ENCODE results near the gene EOLA2. TPM values are rescaled to one million over a fixed set of nuclear protein-coding genes. Genes with fewer than 3 reads are reported as not detected.
A peak's percentile ranks its signal among the peaks of the same experiment; 100 is the strongest.
"Not testable (repeated sequence)": the region's sequence is repeated elsewhere in the genome, so short reads cannot be mapped to it uniquely, and the experiment has no call there.

The EOLA2 gene
- total RNA-seq, 1 donor from 2014 or later: 22.8 TPM

DNA sequence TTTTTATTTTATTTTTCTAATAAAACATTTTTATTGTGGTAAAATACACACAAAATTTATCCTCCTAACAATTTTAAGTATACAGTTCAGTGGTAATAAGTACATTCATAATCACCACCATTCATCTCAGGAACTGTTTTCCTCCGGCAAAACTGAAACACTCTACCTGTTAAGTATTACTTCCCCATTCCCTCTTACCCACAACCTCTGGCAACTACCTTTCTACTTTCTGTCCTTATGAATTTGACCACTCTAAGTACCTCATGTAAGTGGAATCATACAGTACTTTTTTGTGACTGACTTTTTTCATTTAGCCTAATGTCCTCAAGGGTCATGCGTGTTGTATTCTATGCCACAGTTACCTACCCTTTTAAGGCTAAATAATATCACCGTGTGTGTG is 30.0 kb downstream of the EOLA2 start:
- peaks cover 0 to 5% of the 10 kb centered on the region in 2 donors for H3K9me3 ChIP-seq
- no peak overlapping the region for H3K4me3 ChIP-seq
- no peaks in the 10 kb centered on the region for H3K4me1 ChIP-seq
- TF ChIP-seq, protein P1, sequence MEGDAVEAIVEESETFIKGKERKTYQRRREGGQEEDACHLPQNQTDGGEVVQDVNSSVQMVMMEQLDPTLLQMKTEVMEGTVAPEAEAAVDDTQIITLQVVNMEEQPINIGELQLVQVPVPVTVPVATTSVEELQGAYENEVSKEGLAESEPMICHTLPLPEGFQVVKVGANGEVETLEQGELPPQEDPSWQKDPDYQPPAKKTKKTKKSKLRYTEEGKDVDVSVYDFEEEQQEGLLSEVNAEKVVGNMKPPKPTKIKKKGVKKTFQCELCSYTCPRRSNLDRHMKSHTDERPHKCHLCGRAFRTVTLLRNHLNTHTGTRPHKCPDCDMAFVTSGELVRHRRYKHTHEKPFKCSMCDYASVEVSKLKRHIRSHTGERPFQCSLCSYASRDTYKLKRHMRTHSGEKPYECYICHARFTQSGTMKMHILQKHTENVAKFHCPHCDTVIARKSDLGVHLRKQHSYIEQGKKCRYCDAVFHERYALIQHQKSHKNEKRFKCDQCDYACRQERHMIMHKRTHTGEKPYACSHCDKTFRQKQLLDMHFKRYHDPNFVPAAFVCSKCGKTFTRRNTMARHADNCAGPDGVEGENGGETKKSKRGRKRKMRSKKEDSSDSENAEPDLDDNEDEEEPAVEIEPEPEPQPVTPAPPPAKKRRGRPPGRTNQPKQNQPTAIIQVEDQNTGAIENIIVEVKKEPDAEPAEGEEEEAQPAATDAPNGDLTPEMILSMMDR (IDR thresholded peaks at IDR 0.05): no peak
- no peak for DNase-seq (ENCODE audit: low spot score in 2 of 2)
- no peak overlapping the region for H3K27ac ChIP-seq
- H3K27me3 ChIP-seq: no peaks in the 10 kb centered on the region
- intact Hi-C loops (cut with DNase I): no loop called here
- H3K36me3 ChIP-seq: no peaks in the 10 kb centered on the region

- TF ChIP-seq, protein P1 (IDR thresholded peaks at IDR 0.05): peak in 1 of 3 experiments; percentile 8
- intact Hi-C loops (cut with DNase I): no loop called here
- no peak overlapping the region for H3K4me3 ChIP-seq
- H3K27me3 ChIP-seq: no peaks in the 10 kb centered on the region
- H3K4me1 ChIP-seq: no peaks in the 10 kb centered on the region
- no peaks in the 10 kb centered on the region for H3K9me3 ChIP-seq
- DNase-seq (ENCODE audit: low spot score in 2 of 2): no peak
- H3K36me3 ChIP-seq: no peaks in the 10 kb centered on the region
- no peak overlapping the region for H3K27ac ChIP-seq
These were observed 34.2 kb downstream of the EOLA2 start for GRCh38 chrX:149903889-149904748.

- no peaks in the 10 kb centered on the region for H3K9me3 ChIP-seq
- no peak overlapping the region for H3K27ac ChIP-seq
- no peak overlapping the region for H3K4me3 ChIP-seq
- intact Hi-C loops (cut with DNase I): no loop called here
- H3K36me3 ChIP-seq: no peaks in the 10 kb centered on the region
- TF ChIP-seq, protein P1 (IDR thresholded peaks at IDR 0.05): no peak
- no peak for DNase-seq (ENCODE audit: low spot score in 2 of 2)
- no peaks in the 10 kb centered on the region for H3K27me3 ChIP-seq
- H3K4me1 ChIP-seq: no peaks in the 10 kb centered on the region
These were observed 39.7 kb downstream of the EOLA2 start for GRCh38 chrX:149898554-149898953.

GRCh38 chrX:149890828-149891227 is 47.5 kb downstream of the EOLA2 start:
- DNase-seq (ENCODE audit: low spot score in 2 of 2); H3K27ac ChIP-seq; H3K36me3 ChIP-seq; H3K4me1 ChIP-seq; H3K27me3 ChIP-seq; H3K9me3 ChIP-seq; intact Hi-C loops (cut with DNase I); H3K4me3 ChIP-seq: not testable (repeated sequence)

Other genes starting within 250 kb of the EOLA2 start
- gene MAGEA11, start 226.4 kb downstream of the EOLA2 start, total RNA-seq: not detected
- gene HSFX1, start 164.4 kb downstream of the EOLA2 start, total RNA-seq: 21.7 TPM
- gene MAGEA9, start 156.6 kb downstream of the EOLA2 start, total RNA-seq: not detected
- not detected for gene MAGEA8, start 57.3 kb downstream of the EOLA2 start, total RNA-seq
- gene HSFX4, start 8.9 kb downstream of the EOLA2 start, total RNA-seq: not detected

Data from ascending aorta (tissue), 2 donors.